H7 (cell line): ENCODE measurements around the gene PCNX2. TPM values are rescaled to one million over a fixed set of nuclear protein-coding genes. Genes with fewer than 3 reads are reported as not detected.
A peak's percentile ranks its signal among the peaks of the same experiment; 100 is the strongest.

Source experiments
- DNase-seq: peaks from one replicate; pipeline ENCODE4 v3.0.0; 2012
- H3K27me3 ChIP-seq: 2 replicates; pipeline ENCODE4 v1.6.0; 2011; ENCODE audit warnings: mild to moderate bottlenecking, low read length; ENCODE audit not compliant: control insufficient read depth, insufficient read depth
- H3K36me3 ChIP-seq: replicated peaks from 2 replicates; pipeline ENCODE4 v1.5.1; 2011; ENCODE audit warnings: low read length; ENCODE audit not compliant: control insufficient read depth, insufficient read depth
- H3K4me3 ChIP-seq: 2 replicates; pipeline ENCODE4 v1.5.1; 2011; ENCODE audit warnings: low read depth, mild to moderate bottlenecking, control low read depth, low read length, moderate library complexity; ENCODE audit not compliant: insufficient read depth
- total RNA-seq: library from RNA; depleted of rRNA; stranded (reverse); fragments of >200 nt; shearing (Covaris generic); gene quantifications from 2 replicates; pipeline ENCODE4 v1.2.3, GENCODE V29; 2014

The PCNX2 gene
- total RNA-seq, 1 experiment from 2014 or later: 43.8 TPM

GRCh38 chr1:232951180-232951579 lies 344.3 kb downstream of the PCNX2 start:
- peak; percentile 41 for DNase-seq
- Histone ChIP-seq H3K36me3 (peaks cover 2% of the 10 kb centered on the region), H3K4me3 (peak overlapping the region; percentile 63), H3K27me3 (no peaks in the 10 kb centered on the region)

- no peaks in the 10 kb centered on the region for H3K36me3 ChIP-seq
- H3K27me3 ChIP-seq: no peaks in the 10 kb centered on the region
- DNase-seq: peak; percentile 98
- peak within 1 kb of the TSS; percentile 63 for H3K4me3 ChIP-seq
Observed at GRCh38 chr1:232950197-232951176, 345.0 kb downstream of the PCNX2 start, which contains the start of gene NTPCR. NTPCR (plus strand) TSS chr1:232950611; CDS start chr1:232950711, 100 bp downstream.

DNA sequence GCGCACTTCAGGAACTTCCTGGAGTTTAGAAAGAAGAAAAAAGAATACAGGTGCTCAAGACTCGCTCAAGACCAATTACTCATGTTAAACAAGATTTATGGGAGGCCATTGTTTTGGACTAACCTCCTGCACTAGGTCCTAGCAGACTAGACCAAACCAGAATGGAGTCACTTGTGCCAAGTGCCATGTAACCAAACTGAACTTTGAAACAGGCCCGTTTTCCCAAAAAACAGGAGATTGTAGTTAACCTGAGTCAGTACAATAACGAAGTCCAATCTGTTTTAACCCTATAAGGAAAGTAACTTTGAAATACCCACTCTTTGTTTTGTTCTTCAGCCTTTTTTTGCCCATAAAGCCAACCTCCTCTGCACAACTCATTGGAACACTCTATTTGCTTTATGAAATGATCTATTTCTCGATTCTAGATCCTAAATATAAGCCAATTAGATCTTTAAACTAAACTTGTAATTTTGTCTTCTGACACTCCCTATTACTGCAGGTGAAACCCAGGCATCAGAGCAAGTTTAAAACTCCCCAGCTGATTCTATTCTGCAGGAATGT lies 345.8 kb downstream of the PCNX2 start:
- DNase-seq: no peak
- Histone ChIP-seq H3K4me3 (peak overlapping the region; percentile 63), H3K36me3 (no peaks in the 10 kb centered on the region), H3K27me3 (no peaks in the 10 kb centered on the region)

DNA sequence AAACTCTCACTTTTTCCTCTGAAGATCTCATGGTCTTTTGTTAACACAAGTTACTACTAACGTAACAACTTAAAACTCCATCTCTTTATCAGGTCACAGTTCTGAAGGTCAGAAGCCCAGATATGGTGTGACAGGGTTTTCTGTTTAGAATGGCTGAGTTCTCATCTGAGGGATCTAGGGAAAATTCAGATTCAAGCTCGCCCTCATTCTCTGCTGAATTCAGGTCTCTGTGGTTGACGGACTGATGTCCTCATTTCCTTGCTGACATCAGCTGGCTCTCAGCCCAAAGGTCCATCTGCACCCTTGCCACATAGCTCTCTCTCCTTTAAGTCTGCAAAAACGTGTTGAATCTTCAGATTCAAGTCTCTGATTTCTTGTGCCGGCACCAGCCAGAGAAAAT lies 351.2 kb downstream of the PCNX2 start:
- no peak for DNase-seq
- Histone ChIP-seq H3K4me3 (no peak overlapping the region), H3K27me3 (no peaks in the 10 kb centered on the region)

DNA sequence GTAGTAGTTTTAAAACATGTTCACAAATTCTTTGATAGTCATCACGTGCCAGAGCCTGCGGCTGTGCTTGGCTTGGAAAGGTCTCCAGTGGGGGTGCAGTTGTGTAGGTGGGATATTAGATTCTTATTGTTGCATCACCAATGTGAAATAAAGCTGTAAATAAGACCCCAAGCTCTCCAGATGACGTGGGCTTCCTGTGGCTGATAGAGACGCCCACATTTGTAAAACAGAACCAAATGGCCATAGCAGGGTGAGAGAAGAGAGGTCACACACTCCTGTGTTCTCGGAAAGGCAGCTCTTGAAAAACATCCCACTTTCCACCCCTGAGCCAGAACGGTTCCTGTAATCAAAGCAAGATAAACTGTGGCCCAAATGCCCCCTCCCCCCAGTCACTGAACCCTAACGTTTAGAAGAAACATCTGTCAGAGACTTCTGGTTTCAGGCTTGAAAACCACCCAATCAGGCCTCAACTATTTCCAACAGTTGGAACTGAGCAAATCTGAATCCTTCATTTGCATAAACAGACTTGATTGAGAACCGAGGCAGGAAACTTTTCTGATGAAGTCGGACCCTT lies 351.8 kb downstream of the PCNX2 start:
- Histone ChIP-seq H3K36me3 (no peaks in the 10 kb centered on the region), H3K4me3 (no peak overlapping the region), H3K27me3 (no peaks in the 10 kb centered on the region)
- no peak for DNase-seq

More for the DNA sequence above, 351.2 kb downstream of the PCNX2 start:
- no peaks in the 10 kb centered on the region for H3K36me3 ChIP-seq

- Histone ChIP-seq H3K27me3 (no peaks in the 10 kb centered on the region), H3K36me3 (no peaks in the 10 kb centered on the region), H3K4me3 (no peak overlapping the region)
- no peak for DNase-seq
Observed at GRCh38 chr1:232942413-232943294, 352.9 kb downstream of the PCNX2 start.

DNA sequence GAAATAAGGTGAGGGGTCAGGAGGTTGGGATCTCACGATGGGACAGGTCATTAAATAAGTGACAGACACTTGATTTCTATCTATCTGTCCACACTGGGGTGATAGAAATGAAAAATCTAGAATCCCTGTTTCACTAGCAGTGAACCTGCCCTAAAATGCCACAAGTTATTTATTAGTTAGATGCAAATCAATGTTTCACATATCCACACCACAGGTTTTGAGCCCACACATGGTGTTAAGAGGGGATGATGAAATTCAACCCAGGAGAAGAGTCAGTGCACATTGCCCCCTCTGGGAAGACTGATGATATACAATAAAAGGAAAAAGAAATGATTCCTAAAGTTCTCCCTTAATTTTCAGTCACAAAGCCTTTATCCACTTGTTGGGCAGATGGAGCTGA lies 355.3 kb downstream of the PCNX2 start:
- no peak overlapping the region for H3K4me3 ChIP-seq
- H3K36me3 ChIP-seq: no peaks in the 10 kb centered on the region
- no peaks in the 10 kb centered on the region for H3K27me3 ChIP-seq
- DNase-seq: no peak

- no peak overlapping the region for H3K4me3 ChIP-seq
- H3K27me3 ChIP-seq: no peaks in the 10 kb centered on the region
- no peak for DNase-seq
- H3K36me3 ChIP-seq: no peaks in the 10 kb centered on the region
Observed at GRCh38 chr1:232939748-232940147, 355.8 kb downstream of the PCNX2 start.

DNA sequence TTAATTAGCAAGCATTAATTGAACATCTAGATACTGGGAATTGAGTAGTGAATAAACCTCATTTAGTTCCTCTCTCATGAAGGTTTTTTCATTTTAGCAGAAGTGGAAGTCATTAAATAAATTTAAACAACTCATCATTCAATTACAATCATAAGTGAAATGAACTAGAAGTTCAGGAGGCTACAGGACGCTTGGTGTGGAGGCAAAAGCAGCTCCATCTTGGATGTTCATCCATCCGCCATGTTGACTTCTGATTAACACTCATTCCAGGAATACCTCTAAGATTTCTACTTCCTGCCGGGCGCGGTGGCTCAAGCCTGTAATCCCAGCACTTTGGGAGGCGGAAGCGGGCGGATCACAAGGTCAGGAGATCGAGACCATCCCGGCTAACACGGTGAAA lies 356.6 kb downstream of the PCNX2 start:
- DNase-seq: no peak
- no peak overlapping the region for H3K4me3 ChIP-seq

DNA sequence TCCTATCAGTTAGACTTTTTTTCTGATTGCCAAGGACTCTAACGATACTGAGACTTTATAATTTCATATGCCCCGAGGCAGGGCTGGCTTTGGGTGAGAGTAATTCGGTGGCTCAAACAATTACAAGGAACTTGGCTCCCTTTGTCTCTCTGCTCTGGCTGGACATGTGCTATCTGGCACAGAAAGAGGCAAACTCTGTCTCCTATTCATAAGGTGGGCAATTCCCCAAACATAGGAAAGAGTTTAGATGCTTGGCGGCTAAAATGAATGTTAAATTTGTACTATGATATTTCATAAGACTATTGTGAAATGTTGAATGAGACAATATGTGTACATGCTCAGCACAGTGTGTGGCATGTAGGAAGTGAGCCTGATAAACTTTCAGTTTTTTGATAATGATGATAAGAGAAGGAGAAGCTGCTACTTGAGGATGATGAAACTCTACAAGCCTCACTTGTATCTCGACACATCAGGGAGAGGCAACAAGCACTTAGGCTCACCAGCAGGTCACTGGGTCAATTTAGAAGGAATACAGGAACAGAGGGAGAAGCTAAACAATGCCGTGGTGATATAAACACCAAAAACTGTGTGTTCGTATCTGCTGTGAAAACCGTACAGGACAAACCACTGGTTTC lies 357.7 kb downstream of the PCNX2 start:
- DNase-seq: no peak
- H3K27me3 ChIP-seq: no peaks in the 10 kb centered on the region
- no peaks in the 10 kb centered on the region for H3K36me3 ChIP-seq
- no peak overlapping the region for H3K4me3 ChIP-seq

More for the DNA sequence above, 356.6 kb downstream of the PCNX2 start:
- Histone ChIP-seq H3K27me3 (no peaks in the 10 kb centered on the region), H3K36me3 (no peaks in the 10 kb centered on the region)

- Histone ChIP-seq H3K36me3 (no peaks in the 10 kb centered on the region), H3K4me3 (no peak overlapping the region), H3K27me3 (no peaks in the 10 kb centered on the region)
- no peak for DNase-seq
Observed at GRCh38 chr1:232936941-232937340, 358.6 kb downstream of the PCNX2 start.
